LoVo (cell line): ENCODE data around the gene LCT.
"Not testable (repeated sequence)": the region's sequence is repeated elsewhere in the genome, so short reads cannot be mapped to it uniquely, and the experiment has no call there.

Source experiments
- DNase-seq: peaks from one replicate; pipeline ENCODE4 v3.0.0-alpha.2; 2016; ENCODE audit warnings: low spot score

LCT gene

DNA sequence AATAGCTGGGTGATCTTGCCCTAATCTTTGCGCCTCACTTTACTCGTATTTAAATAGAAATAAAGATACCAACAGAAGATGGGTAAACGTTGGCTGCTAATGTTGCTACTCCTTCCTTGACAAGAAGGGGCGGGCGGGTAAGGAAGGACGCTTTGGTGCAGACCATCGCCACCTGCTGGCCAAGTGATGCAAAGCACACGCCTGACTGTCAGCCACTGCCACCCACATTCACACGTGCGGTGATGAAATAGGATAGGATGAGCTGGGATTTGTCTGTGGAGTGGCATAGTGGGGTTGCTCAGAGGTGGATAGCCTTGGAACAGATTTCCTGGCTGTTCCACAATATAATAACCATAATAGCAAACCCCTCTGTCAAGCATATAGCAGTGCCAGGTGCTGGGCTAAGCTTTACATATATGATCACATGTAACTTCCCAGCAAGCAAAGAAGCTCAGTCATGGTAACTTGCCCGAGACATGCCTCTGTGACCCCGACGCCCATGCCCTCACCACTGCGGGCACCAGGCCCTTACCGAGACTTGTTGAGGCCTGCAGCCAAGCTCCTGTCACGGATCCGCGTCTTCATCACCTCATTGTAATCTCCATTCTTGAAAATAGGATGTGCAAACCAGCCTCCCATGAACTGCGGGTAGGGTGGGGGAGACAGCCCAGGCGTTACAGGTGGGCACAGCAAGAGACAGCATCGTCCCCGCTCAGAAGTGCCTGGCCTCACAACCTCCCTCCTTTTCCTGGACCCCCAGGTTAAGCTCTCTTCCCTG lies 39.3 kb downstream of the LCT start:
- DNase-seq, result peak; percentile 75

DNA sequence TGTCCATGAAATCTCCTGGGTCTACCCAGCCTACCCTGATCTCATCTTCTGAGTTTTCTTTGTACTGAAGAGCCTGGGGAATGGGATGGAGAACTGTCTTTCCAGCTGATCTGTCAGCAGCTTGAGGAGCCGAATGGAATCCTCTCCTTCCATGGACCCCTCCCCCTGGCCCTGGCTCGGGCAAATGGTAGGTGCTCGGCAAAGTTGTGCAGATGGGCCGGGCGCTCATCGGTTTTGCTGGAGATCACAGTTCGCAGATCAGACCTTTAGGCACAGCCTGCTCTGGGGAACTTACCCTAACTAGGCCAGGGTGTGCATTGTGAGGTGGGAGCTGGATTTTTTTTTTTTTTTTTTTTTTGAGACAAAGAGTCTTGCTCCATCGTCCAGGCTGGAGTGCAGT lies 40.4 kb downstream of the LCT start:
- DNase-seq, result no peak

DNA sequence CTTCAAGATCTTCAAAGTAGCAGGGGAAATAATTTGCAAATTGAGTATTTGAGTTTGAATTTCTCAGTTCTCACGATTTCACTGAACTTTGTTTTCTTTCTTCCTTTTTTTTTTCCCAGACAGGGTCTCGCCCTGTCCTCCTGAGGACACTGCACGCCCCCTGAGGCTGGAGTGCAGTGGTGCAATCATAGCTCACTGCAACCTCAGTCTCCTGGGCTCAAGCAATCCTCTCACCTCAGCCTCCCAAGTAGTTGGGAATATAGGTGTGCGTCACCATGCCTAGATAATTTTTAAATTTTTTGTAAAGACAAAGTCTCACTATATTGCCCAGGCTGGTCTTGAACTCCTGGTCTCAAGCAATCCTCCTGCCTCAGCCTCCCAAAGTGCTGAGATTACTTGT lies 41.3 kb downstream of the LCT start:
- DNase-seq, result not testable (repeated sequence)

DNA sequence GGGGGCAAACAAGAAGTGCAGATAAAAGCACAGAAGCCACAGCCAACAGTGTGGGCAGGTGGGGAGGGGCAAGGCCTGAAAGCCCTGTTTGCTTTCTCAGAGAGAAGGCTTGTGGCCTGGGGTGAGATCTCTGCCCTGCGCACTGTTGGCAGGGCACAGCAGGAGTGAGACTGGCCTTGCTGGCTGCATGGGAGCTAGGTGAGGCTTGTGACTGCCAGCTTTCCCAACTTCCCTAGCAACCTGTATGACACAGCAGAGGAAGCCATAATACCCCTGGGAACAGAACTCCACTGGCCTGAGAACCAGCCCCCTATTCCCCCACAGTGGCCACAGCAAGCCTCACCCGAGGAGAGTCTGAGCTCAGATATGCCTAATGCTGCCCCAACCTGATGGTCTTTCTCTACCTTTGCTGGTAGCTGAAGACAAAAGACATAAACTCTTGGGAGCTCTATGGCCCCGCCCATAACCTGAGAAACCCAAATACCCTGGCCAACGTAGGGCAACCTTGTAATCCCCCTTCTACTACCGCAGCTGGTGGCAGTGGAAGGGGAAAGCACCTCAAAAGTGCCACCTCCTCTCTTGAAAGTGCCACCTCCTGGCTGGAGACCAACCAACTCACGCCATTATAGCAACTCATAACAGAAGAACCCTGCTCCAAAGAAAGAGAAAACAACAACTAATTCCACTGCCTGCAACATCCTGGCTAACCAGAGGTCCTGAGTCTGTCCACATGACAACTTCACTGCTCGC lies 44.4 kb downstream of the LCT start:
- DNase-seq, result no peak

DNA sequence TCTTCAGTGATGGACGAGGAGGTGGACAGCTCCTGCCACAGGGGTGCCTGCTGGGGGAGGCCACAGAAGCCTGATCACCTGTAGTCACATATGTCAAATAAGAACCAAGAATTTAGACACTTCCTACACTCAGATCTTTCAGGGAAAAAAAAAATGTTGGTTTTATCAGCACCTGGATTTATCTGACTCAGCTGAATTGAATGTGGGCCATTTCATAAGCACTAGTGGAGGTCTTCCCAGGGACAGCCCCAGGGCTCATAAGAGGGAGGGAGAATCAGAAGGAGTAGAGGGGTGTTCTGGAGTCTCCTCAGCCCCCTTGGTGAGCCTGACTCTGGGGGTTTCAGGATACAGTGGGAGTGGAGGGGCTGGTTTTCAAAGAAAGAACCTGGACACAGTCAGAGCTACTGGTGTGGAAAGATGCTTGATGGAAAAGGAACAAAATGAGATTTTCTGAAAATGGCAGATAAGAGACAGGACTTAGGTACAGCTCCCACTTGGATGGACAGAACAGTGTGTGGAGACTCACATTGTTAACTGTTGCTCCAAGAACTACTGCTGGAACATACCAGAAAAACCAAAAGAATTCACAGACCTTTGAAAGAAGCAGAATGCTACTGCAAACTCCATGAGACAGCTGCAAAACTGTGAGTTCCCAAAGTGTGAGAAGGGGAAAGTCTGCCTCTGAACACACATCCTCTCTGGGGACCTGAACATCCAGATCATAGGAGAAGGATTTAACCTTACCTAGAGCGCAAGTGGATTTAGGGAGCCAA lies 45.4 kb downstream of the LCT start:
- no peak for DNase-seq

DNA sequence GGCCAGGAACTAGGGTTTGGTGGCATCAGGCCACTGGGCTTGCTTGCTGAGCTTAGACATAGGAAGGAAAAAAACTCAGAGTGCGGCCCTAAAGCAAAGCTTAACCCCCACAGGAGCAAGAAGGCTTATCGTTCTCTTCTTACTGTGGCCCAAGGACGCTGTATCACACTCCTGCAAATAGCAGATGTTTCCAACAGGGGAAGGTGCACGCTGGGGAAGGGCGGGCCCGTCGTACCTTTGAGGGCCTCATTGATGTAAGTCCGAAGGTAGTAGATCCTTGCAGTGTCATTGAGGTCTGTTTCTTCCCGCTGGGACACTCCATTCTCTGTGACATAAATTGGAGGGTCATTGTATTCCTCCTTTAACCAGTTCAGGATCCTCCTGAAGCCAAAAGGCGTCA lies 46.6 kb downstream of the LCT start:
- DNase-seq, result no peak

DNA sequence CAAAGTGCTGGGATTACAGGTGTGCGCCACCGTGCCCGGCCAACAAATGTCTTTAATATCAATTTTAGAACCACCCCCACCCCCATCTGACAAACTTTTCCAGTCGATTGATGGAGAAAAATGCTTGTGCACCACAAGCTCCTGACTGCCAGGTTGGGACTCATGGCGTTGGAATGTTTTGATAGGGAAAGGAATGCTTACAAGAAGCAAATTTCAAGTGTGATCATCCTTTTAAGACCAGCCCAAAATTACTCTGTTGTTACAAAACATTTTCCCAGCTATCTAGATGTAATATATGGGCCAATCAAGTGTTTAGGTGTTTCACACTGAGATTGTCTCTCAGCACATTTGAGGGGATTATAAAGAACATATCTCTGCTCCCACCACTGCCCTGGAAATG lies 50.2 kb downstream of the LCT start:
- no peak for DNase-seq

DNA sequence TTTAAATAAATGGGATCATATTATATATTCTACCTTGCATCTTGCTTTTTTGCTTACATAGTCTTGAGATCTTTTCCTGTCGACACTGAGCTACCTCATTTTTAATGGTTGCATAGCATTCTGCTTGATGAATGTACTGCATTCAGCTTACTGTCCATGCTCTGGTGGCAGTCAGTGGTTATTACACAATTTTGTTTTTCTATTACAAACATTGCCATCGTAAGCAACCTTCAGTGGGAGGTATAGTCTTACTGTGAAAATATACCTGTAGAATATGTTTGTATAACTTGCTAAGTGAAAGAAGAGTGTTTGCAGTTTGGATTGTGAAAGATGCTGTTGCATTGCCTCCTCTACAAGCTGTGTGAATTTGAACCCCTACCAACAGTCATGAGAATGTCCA lies 52.0 kb downstream of the LCT start:
- no peak for DNase-seq

DNA sequence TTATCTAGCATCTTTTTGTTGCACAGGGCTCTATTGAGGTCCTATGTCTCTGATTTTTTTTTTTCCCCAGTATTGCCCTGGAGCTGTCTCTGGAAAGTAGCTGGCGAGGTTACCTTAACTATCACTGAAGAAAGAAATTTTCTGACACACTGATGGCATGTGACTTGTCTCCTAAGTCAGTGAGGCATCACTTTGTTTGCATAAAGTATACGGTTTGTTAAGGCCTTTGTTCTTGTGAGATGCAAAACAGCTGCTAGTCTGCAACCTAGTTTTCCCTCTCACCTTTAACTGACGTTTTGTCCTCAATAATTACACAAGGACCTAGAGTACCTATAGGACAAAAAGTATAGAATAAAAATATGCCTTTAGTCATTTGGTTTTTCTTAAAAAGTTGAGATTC lies 53.5 kb downstream of the LCT start:
- DNase-seq, result no peak

GRCh38 chr2:135782231-135782630 lies 54.8 kb downstream of the LCT start:
- DNase-seq, result no peak

- DNase-seq, result no peak
Measured at GRCh38 chr2:135776367-135776766, 60.6 kb downstream of the LCT start.

DNA sequence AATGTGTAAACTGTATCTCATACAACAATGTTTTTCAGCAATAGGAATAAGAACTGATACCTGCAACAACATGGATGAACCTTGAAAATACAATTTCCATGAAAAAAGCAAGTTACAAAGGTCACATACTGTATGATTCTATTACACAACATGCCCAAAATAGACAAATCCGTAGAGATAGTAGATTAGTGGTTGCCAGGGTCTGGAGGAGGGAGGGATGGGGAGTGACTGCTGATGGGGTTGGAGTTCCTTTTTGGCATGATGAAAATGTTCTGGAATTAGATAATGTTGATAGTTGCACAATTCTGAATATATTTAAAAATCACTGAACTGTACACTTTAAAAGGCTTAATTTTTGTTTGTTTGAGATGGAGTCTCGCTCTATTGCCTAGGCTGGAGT lies 61.6 kb downstream of the LCT start:
- DNase-seq, result no peak

- DNase-seq, result no peak
Measured at GRCh38 chr2:135773917-135774316, 63.1 kb downstream of the LCT start.

- DNase-seq, result no peak
Measured at GRCh38 chr2:135773319-135773718, 63.7 kb downstream of the LCT start.

DNA sequence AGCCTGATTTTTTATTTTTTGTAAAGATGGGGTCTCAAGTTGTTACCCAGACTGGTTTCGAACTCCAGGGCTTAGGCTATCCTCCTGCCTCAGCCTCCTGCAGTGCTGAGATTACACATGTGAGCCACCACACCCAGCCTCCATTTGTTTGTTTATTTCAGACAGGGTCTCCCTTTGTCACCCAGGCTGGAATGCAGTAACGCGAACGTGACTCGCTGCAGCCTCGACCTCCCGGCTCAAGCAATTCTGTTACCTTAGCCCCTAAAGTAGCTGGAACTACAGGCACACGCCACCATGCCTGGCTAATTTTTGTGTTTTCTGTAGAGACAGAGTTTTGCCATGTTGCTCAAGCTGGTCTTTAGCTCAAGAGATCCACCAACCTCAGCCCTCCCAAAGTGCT lies 68.1 kb downstream of the LCT start:
- no peak for DNase-seq

- no peak for DNase-seq
Measured at GRCh38 chr2:135762530-135762929, 74.5 kb downstream of the LCT start.

DNA sequence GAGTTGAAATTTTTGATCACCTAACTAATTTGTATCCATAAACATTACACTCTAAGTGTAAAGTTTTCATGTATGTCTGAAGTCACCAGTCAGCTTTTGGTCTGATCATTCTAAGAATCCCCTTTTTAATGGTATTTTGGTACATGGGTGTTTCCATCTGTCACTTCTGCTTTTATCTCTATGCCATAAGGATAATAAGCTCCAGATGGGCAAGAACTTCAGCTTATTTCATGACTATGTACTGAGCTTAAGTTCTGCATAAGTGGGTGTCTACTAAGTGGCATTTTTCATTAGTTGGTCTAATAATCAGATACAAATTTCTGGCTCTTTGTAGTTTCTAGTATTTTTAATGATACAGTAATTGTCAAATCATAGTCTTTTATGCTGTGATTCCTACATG lies 75.0 kb downstream of the LCT start:
- DNase-seq, result no peak

GRCh38 chr2:135756692-135757091 lies 80.3 kb downstream of the LCT start:
- no peak for DNase-seq

GRCh38 chr2:135755573-135755972 lies 81.4 kb downstream of the LCT start:
- DNase-seq, result no peak

DNA sequence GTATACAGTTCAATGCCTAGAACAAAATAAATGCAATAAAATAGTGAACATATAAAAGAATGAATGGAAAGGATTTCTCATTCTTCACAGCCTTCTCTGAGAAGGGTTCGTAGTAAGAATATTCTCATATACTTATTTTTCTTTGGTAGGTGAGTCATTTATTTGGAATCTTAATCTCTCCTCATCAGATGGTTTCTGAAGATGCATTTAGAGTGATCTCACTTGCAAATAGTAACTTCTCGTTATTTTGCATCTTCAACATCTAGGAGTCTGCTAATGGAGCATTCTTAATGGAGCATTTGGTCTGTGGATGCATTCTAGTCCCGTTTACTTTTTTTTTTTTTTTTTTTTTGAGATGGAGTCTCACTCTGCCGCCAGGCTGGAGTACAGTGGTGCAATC lies 91.4 kb downstream of the LCT start:
- no peak for DNase-seq

GRCh38 chr2:135744760-135745314 lies 92.1 kb downstream of the LCT start:
- no peak for DNase-seq

DNA sequence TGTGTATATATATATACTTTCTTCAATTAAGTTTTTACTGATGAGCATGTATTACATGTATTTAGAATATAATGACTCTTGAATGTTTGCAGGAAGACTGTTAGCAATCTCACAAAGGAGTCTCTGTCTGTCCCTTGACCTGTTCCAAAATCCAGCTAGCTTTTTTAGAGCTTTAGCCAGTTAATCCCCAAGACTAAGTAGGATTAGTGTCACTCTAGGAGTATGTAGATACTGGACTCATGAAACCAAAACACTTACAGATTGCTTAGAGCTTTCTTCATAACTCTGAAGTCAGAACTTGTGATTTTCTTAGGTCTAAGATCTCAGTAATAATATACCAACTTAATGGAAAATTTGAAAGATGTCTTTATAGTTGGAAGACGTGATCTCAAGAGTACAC lies 93.1 kb downstream of the LCT start:
- DNase-seq, result no peak

GRCh38 chr2:135742325-135742757 lies 94.6 kb downstream of the LCT start:
- DNase-seq, result peak; percentile 47
